ENCODE results near the gene IFNA21.

- TF ChIP-seq GATA2 (IDR thresholded peaks at IDR 0.05; ENCODE audit: low read depth, low read length) (no peak), GATA3 (IDR thresholded peaks at IDR 0.05; ENCODE audit: low read depth, low read length) (no peak)
Measured at GRCh38 chr9:21205204-21205603, 38.7 kb upstream of the IFNA21 start.

Measured in SH-SY5Y (cell line).